Common myeloid progenitor, CD34-positive (primary cell): ENCODE measurements around the gene CTNNA2.

ENCODE experiments used
- CTCF ChIA-PET: fragments of 350-600 bp; sonication (Branson Sonifier 250); formaldehyde crosslinking; loops from one replicate; lab custom pipeline; 2021; ENCODE audit warnings: antibody characterized with exemption; lab: Charles Lee
- POLR2A ChIA-PET: fragments of 350-600 bp; sonication (Branson Sonifier 250); formaldehyde crosslinking; loops from one replicate; lab custom pipeline; 2021; ENCODE audit warnings: antibody characterized with exemption; lab: Charles Lee
- DNase-seq, 3 donors: peaks; one replicate each; pipeline versions ENCODE4 v3.0.0 to v3.0.0-alpha.2; 2013
- H3K27ac ChIP-seq, 2 experiments: 1 replicate in 1 of 2; 2 replicates in 1 of 2; pipeline ENCODE4 v1.7.0; 2013; ENCODE audit warnings: inconsistent platforms in 2 of 2, low read length in 2 of 2, mild to moderate bottlenecking in 2 of 2, low read depth in 1 of 2, moderate library complexity in 1 of 2; ENCODE audit not compliant: severe bottlenecking in 2 of 2, insufficient read depth in 1 of 2, poor library complexity in 1 of 2
- H3K27me3 ChIP-seq, 5 experiments: replicated peaks in 2 of 5; 1 replicate in 3 of 5; 2 replicates in 2 of 5; pipeline versions ENCODE4 v1.6.1 to v1.7.0; 2013; ENCODE audit warnings: low read length in 4 of 5, mild to moderate bottlenecking in 2 of 5, moderate library complexity in 2 of 5, inconsistent platforms in 1 of 5; ENCODE audit not compliant: insufficient read depth in 5 of 5, control insufficient read depth in 4 of 5
- H3K36me3 ChIP-seq, 4 experiments: 1 replicate in 2 of 4; 2 replicates in 2 of 4; pipeline versions ENCODE4 v1.6.1 to v1.7.0; 2013; ENCODE audit warnings: low read length in 3 of 4, control low read depth in 1 of 4, mild to moderate bottlenecking in 1 of 4; ENCODE audit not compliant: control insufficient read depth in 4 of 4, insufficient read depth in 4 of 4
- H3K4me1 ChIP-seq, 4 experiments: 1 replicate in 3 of 4; 2 replicates in 1 of 4; pipeline versions ENCODE4 v1.6.1 to v1.7.1; 2013; ENCODE audit warnings: low read length in 3 of 4, mild to moderate bottlenecking in 3 of 4, control low read depth in 1 of 4, inconsistent platforms in 1 of 4, moderate library complexity in 1 of 4; ENCODE audit not compliant: control insufficient read depth in 4 of 4, insufficient read depth in 4 of 4; ENCODE audit errors: control extremely low read depth in 1 of 4
- H3K4me3 ChIP-seq, 7 experiments: 1 replicate in 4 of 7; 2 replicates in 3 of 7; pipeline versions ENCODE4 v1.5.1 to v1.7.0; 2013; ENCODE audit warnings: mild to moderate bottlenecking in 7 of 7, low read length in 6 of 7, moderate library complexity in 6 of 7, inconsistent platforms in 2 of 7, low read depth in 2 of 7, control low read depth in 1 of 7; ENCODE audit not compliant: insufficient read depth in 4 of 7, control insufficient read depth in 1 of 7; ENCODE audit errors: extremely low read depth in 1 of 7
- H3K9me3 ChIP-seq, 5 experiments: 1 replicate in 4 of 5; 2 replicates in 1 of 5; pipeline versions ENCODE4 v1.6.1 to v1.7.1; 2013; ENCODE audit warnings: low read length in 4 of 5, mild to moderate bottlenecking in 2 of 5, inconsistent platforms in 1 of 5, low read depth in 1 of 5, moderate library complexity in 1 of 5; ENCODE audit not compliant: control insufficient read depth in 4 of 5, insufficient read depth in 2 of 5; ENCODE audit errors: control extremely low read depth in 1 of 5
- WGBS: methylation state at CpG from one replicate; pipeline ENCODE4 v1.1.5; 2013; ENCODE audit not compliant: insufficient coverage; 5-methylcytosine and 5-hydroxymethylcytosine counted together

Gene CTNNA2

GRCh38 chr2:80591233-80591632 is 1078.4 kb downstream of the CTNNA2 start:
- no peak for DNase-seq
- ChIA-PET CTCF (no interaction called here), POLR2A (no interaction called here)
- no peak overlapping the region for H3K27ac ChIP-seq
- no peaks in the 10 kb centered on the region for H3K36me3 ChIP-seq
- H3K9me3 ChIP-seq: no peaks in the 10 kb centered on the region
- WGBS: 75% methylated on average over 1 of the region's 2 CpGs
- no peaks in the 10 kb centered on the region for H3K27me3 ChIP-seq
- no peaks in the 10 kb centered on the region for H3K4me1 ChIP-seq
- H3K4me3 ChIP-seq: no peak overlapping the region

- CTCF ChIA-PET: no interaction called here
- 84% methylated on average over 2 of the region's 2 CpGs for WGBS
- Histone ChIP-seq H3K9me3 (no peaks in the 10 kb centered on the region), H3K27me3 (no peaks in the 10 kb centered on the region), H3K4me3 (no peak overlapping the region), H3K36me3 (no peaks in the 10 kb centered on the region), H3K4me1 (no peaks in the 10 kb centered on the region), H3K27ac (no peak overlapping the region)
- no peak for DNase-seq
- POLR2A ChIA-PET: no interaction called here
These were observed 1079.3 kb downstream of the CTNNA2 start for GRCh38 chr2:80592106-80592505.

- Histone ChIP-seq H3K27ac (no peak overlapping the region), H3K4me1 (no peaks in the 10 kb centered on the region), H3K9me3 (peaks cover 0 to 1% (median 0%) of the 10 kb centered on the region in 5 experiments), H3K27me3 (no peaks in the 10 kb centered on the region), H3K4me3 (no peak overlapping the region), H3K36me3 (no peaks in the 10 kb centered on the region)
- ChIA-PET POLR2A (no interaction called here), CTCF (no interaction called here)
- DNase-seq: no peak
These were observed 1097.3 kb downstream of the CTNNA2 start for GRCh38 chr2:80610108-80610507.

GRCh38 chr2:80621656-80622055 is 1108.8 kb downstream of the CTNNA2 start:
- ChIA-PET POLR2A (no interaction called here), CTCF (no interaction called here)
- Histone ChIP-seq H3K9me3 (no peaks in the 10 kb centered on the region), H3K4me3 (no peak overlapping the region), H3K4me1 (no peaks in the 10 kb centered on the region), H3K27me3 (no peaks in the 10 kb centered on the region), H3K36me3 (no peaks in the 10 kb centered on the region), H3K27ac (no peak overlapping the region)
- WGBS: 92% methylated on average over 3 of the region's 3 CpGs
- no peak for DNase-seq

GRCh38 chr2:80624062-80624461 is 1111.2 kb downstream of the CTNNA2 start:
- H3K27me3 ChIP-seq: no peaks in the 10 kb centered on the region
- ChIA-PET POLR2A (no interaction called here), CTCF (no interaction called here)
- no peaks in the 10 kb centered on the region for H3K36me3 ChIP-seq
- no peaks in the 10 kb centered on the region for H3K4me1 ChIP-seq
- no peak overlapping the region for H3K4me3 ChIP-seq
- no peaks in the 10 kb centered on the region for H3K9me3 ChIP-seq
- H3K27ac ChIP-seq: no peak overlapping the region
- no CpG with 5 or more reads among the region's 3 CpGs for WGBS
- DNase-seq: no peak

- ChIA-PET POLR2A (interaction anchor here (0.6 kb wide), 1 partner anchor 1953 kb away, joined by 4 read pairs; no protein-coding TSS in a partner anchor), CTCF (no interaction called here)
- Histone ChIP-seq H3K4me1 (no peaks in the 10 kb centered on the region), H3K36me3 (no peaks in the 10 kb centered on the region), H3K27ac (no peak overlapping the region), H3K4me3 (no peak overlapping the region), H3K9me3 (peaks cover 0 to 3% (median 0%) of the 10 kb centered on the region in 5 experiments), H3K27me3 (no peaks in the 10 kb centered on the region)
- no peak for DNase-seq
- WGBS: 96% methylated on average over 4 of the region's 4 CpGs
These were observed 1121.7 kb downstream of the CTNNA2 start for GRCh38 chr2:80634590-80634989.

GRCh38 chr2:80638783-80639182 is 1125.9 kb downstream of the CTNNA2 start:
- WGBS: no CpG with 5 or more reads among the region's 1 CpG
- CTCF ChIA-PET: no interaction called here
- no peaks in the 10 kb centered on the region for H3K4me1 ChIP-seq

More at GRCh38 chr2:80638783-80639182, 1125.9 kb downstream of the CTNNA2 start:
- no peak for DNase-seq
- Histone ChIP-seq H3K9me3 (peaks cover 0 to 3% (median 0%) of the 10 kb centered on the region in 5 experiments), H3K36me3 (no peaks in the 10 kb centered on the region), H3K4me3 (no peak overlapping the region), H3K27me3 (no peaks in the 10 kb centered on the region), H3K27ac (no peak overlapping the region)
- POLR2A ChIA-PET: no interaction called here
